ENCODE data around the gene CMSS1.
A peak's percentile ranks its signal among the peaks of the same experiment; 100 is the strongest.
"Not testable (repeated sequence)": the region's sequence is repeated elsewhere in the genome, so short reads cannot be mapped to it uniquely, and the experiment has no call there.

The CMSS1 gene

GRCh38 chr3:100046986-100047385 lies 229.3 kb downstream of the CMSS1 start:
- DNase-seq (ENCODE audit: low read depth in 2 of 3, low spot score in 2 of 3) = no peak

GRCh38 chr3:100047455-100048141 lies 229.9 kb downstream of the CMSS1 start:
- no peak for DNase-seq (ENCODE audit: low read depth in 2 of 3, low spot score in 2 of 3)

DNA sequence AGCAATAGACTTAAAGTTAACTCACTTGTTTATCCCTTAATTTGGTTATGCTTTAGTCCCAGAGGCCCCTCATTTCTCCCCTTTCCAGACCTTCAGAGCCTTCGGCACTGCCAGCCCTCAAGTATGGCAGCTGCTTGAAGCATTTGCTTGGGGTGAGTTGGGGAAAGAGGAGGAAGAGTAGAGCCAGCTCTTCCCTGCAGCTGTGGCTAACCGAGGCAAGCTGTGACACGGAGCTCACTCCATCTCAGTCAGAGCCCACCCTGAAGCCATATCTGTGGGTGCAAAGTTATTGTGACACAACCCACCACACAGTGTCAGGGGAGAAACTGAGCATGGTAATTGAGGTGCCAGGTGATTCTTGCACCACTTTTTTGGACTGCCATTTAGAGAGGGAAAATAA lies 230.6 kb downstream of the CMSS1 start:
- no peak for DNase-seq (ENCODE audit: low read depth in 2 of 3, low spot score in 2 of 3)

DNA sequence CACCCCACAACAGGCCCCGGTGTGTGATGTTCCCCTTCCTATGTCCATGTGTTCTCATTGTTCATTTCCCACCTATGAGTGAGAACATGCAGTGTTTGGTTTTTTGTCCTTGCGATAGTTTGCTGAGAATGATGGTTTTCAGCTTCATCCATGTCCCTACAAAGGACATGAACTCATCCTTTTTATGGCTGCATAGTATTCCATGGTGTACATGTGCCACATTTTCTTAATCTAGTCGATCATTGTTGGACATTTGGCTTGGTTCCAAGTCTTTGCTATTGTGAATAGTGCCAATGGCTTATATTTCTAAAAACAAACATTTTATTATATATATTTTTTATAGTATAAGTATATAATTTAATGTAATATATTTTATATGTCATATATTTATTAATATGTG lies 233.9 kb downstream of the CMSS1 start:
- DNase-seq (ENCODE audit: low read depth in 2 of 3, low spot score in 2 of 3) = not testable (repeated sequence)

DNA sequence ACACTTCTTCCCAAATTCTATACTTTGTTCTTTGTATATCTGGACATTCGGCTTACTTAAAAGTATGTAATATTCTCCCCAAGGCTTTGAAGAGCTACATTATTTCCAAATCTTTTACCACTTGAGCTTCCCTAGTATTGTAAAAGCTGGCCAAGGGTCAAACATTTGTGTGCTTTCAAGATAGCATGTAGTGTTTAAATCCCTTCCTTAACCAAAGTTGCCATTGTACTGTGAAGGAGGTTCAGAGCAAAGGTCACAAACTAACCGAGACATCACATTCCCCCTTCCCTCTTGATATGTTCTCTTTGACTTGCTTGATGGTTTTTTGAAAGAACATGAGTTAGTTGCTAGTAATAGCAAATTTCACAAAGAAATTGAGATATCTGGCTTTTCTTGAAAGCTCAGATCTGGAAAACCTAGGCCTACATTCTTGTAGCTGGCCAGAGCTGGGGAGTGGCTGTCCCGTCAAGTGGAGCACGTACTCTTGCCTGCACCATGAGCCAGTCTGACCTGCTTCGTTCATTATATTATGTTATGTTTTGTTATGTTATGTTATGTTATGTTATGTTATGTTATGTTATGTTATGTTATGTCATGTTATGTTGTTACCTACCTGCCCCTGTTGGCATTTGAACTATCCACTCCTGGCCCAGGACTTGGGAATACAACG lies 236.4 kb downstream of the CMSS1 start:
- no peak for DNase-seq (ENCODE audit: low read depth in 2 of 3, low spot score in 2 of 3)

DNA sequence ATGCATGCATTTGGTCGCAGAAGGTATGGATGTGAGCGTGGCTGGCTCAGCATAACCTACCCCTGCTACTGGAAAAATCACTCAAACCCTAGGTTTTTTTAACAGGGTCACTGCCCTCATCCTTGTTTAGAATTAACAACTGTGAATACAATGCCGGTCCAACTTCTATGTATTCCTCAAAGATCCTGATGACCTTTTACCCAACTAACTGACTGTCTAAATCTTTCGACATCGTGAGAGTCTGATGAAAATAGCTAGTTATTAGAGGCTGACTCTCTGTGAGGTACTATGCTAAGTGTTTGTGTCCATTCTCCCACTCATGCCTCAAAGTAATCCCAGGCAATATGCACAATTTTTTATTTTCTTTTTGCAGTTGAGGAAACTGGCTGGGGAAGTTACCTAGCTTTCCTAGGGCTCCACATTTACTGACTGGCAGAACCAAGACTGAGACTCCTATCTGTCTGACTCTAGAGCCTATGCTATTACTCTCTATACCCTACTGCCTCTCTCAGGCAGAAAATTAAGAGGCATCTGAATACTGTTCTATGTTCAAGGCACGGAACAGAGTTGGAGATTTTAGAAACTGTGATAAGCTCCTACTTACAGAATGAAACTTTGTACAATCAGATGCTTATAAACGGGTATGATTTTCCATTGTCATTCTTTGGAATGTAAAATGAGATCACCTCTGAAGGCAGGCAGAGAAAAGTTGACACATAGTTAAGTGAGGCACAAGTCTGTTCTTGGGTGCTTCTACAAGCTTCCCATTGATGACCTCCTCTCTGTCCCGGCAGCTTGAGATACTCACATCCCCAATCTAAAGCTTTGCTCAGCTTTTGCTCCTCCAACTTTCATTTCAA lies 240.3 kb downstream of the CMSS1 start:
- no peak for DNase-seq (ENCODE audit: low read depth in 2 of 3, low spot score in 2 of 3)

- no peak for DNase-seq (ENCODE audit: low read depth in 2 of 3, low spot score in 2 of 3)
These were observed 241.8 kb downstream of the CMSS1 start for GRCh38 chr3:100059472-100059871.

DNA sequence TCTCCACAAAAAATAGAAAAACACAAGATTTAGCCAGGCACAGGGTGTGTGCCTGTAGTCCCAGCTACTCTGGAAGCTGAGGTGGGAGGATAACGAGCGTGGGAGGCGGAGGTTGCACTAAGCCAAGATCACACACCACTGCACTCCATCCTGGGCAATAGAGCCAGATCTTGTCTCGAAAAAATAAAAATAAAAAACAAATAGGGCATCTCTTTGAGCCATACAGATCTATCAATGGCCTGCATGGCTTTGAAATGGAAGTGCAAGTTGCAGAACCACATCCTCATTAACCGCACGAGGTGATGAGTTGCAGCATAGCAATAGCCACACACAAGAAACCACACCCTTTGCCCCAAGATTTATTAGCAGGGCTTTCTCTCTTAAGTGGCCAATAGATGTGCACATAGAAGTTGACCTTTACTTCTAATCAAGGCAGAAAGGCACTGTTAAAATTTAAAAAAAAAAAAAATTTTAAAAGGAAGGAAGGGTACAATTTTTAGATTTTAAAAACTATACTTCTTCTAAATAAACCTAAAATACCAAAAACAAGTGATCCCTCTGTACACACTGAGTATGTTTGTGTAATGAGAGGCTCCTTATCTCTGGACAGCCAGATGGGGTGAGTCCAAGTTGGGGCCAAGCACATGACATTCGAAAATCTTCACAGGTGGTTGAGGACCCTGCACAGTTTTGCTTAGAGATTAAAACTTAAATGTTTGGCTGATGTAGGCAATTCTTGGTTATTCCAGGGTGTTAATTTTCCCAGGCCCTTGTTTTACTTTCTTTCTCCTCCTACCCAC lies 243.2 kb downstream of the CMSS1 start:
- no peak for DNase-seq (ENCODE audit: low read depth in 2 of 3, low spot score in 2 of 3)

DNA sequence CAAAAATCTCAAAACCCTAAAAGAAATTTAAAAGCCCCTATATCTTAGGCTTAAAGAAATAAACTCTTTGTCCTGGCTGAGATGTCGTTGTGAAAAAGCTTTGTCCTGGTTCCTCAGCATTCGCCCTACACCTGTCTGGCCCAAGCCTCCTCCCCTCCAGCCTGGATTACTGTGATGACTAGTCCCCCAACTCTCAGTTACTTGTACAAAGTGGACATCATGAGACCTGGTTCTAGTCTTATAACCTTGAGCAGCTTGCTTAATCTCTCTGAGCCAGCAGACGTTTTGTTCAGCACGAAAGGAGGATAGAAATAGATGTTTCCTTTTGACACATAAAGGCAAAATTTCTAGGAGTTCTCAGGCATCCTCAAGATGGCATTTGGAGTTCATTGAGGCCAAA lies 245.0 kb downstream of the CMSS1 start:
- no peak for DNase-seq (ENCODE audit: low read depth in 2 of 3, low spot score in 2 of 3)

GRCh38 chr3:100063929-100064461 lies 246.3 kb downstream of the CMSS1 start:
- no peak for DNase-seq (ENCODE audit: low read depth in 2 of 3, low spot score in 2 of 3)

- DNase-seq (ENCODE audit: low read depth in 2 of 3, low spot score in 2 of 3) = no peak
These were observed 249.9 kb downstream of the CMSS1 start for GRCh38 chr3:100067589-100067988.

DNA sequence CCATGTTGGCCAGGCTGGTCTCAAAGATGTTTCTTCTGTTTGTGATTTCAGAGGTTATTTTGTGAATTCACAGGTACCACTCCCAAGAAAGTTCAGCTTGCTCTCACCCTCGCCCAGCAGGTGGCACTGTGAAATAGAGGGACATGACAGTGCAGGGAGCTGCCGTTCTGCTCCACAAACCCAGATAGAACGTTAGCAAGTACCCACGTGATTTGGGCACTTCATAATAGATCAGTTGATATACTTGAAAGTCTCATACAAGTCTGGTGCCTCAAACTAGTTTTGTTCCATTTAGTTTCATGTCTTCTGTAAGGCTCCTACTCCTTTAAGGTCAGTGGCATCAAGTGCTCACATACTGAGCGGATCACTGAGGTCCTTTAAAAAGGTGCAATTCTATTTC lies 251.2 kb downstream of the CMSS1 start:
- peak; percentile 48 to 61 (median 58) for DNase-seq (ENCODE audit: low read depth in 2 of 3, low spot score in 2 of 3)

DNA sequence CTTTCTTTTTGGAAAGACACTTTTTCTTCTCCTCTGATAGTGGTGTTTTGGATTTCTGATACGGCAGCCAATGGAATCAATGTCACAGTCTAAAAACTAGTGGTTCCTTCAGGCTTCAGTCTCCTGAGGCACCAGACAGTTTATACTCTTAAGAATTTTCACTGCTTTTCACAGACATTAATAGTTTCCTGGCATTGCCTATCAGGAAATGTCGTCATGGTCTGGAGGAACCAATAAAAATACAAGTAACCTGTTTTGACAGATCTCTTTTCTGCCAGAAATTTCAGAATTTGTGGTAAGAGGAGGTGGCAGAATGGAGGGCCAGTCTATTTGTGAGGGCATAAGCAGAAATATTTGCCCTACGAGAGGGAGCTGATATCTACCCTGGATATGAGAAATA lies 251.8 kb downstream of the CMSS1 start:
- no peak for DNase-seq (ENCODE audit: low read depth in 2 of 3, low spot score in 2 of 3)

DNA sequence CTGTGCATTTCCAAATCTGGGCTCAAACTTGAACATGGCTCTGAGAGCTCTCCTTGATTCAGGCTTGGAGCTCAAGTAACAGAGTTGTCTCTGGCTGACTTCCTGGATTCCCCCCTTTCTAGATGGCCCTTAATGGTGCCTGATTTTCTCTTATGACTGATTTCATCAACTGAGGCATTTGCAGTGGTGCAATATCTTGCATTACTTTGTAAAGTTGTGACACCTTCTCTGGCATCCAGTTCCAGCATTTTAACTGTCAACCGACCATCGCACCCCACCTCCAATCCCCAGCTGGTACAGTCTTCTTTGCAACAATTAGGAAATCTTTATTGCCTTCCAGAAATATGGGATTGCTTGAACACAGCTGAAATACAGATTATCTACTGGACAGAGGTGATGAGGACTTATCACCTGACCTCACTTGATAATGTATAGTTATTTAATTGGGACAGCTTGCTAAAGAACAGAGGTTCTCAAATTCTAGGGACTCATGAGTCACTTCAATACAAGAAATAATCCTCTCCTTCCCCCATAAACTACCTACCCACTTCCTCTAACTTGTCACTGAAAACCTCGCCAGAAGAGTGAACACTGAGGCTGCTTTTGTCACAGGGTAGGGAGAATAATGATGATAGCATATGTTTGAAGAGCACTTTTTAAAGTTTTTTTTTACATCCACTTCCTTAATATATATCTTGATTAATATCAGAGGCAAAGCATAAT lies 254.8 kb downstream of the CMSS1 start:
- no peak for DNase-seq (ENCODE audit: low read depth in 2 of 3, low spot score in 2 of 3)

DNA sequence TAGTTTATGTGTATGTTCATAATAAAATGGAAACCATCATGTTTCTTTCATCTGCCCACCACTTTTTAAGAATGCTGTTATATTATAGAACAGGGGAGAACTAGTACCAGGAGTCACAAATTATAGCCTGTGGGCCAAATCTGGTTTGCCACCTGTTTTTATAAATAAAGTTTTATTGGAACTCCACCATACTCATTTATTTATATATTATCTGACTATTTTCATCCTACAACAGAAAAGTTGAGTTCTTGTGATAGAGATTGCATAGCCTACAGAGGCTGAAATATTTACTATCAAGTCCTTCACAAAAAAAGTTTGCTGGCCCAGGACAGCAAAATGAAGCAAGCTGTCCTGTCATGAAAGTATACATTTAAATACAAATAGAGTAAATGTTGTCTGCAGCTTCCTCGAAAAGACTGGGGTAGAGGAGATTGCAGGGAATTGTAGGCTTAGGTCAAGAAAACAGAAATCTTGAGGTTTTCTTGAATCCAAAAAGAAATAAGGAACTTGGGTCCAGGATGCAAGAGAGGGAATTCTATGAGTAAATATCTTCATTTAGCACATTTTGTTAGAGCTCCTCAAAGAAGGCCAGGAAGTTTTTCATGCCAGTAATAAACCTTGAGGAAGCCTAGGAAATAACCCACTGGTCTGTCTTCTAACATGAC lies 255.5 kb downstream of the CMSS1 start:
- no peak for DNase-seq (ENCODE audit: low read depth in 2 of 3, low spot score in 2 of 3)

DNA sequence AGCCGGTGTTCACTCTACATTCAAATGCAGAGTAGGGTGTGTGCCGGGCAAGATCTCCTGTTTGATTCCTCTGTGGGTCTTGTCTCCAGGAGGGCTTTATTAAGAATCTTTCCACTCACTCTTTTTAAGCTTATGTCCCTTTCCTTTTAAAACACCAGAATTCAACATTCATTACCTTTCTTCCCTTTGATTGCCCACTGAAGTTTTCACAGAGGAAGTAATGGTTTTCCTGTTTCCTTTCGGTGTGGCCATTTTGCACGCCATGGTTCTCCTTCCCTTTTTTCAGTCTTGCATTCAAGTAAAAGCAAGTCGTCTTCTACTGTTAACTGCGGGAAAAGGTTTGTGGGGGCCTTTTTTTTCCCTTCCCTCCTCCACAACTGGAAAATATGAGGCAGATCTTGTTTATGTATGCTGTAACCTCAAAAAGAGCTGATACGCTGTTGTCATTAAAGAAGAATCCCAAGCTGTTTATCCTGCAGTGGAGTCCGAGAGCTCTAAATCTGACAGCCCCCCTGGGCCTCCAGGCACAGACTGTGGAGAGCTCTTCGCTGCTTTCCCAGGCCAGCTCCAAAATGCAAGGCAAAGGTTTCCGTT lies 256.1 kb downstream of the CMSS1 start:
- no peak for DNase-seq (ENCODE audit: low read depth in 2 of 3, low spot score in 2 of 3)

- DNase-seq (ENCODE audit: low read depth in 2 of 3, low spot score in 2 of 3) = no peak
These were observed 257.5 kb downstream of the CMSS1 start for GRCh38 chr3:100075196-100075595.

DNA sequence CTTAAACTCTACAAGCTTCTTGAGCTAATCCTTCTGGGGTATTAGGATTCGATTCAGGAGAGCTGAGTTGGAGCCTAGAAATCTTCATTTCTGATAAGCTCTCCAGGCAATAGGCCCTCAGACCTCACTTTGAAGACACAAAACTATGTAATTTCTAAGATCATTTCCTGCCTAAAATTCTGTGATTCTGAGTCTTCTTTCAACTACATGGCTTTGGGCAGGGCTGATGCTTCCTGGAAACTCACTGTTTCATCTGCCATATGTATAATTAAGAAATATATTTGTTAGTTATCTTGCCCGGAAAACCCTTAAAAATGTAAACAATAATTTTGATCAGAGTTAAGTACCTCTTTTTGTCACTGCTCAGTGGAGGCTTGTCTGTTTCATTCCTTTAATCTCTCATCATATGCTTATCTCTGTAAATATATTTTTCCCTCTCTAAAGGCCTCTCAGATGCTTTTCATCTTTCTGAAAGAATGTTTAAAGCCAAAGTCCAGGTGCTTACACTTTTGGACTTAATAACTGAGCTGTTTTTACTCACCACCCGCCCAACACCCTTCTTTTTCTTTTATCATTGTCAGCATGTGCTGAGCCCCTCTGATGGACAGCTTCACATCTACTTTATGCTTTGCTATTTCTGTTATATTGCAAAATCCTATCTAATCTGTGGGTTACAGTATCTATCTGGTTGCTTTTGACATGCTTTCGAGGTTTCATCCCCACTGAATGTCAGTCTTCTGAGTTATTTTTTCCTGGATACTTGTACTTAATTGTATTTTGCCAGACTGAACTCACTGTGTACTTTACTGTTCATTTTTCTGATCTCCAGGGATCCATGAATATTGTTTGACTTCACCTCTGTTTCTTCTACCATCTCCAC lies 258.4 kb downstream of the CMSS1 start:
- no peak for DNase-seq (ENCODE audit: low read depth in 2 of 3, low spot score in 2 of 3)

Data from activated CD8-positive, alpha-beta memory T cell treated with anti-CD3 and anti-CD28 coated beads for 48 hours (primary cell).